Muscle of arm (tissue), 12 donors: ENCODE data around the gene TRPC1. TPM values are rescaled to one million over a fixed set of nuclear protein-coding genes. Genes with fewer than 3 reads are reported as not detected.
A peak's percentile ranks its signal among the peaks of the same experiment; 100 is the strongest.

Experiments used
- DNase-seq: peaks from one replicate; pipeline ENCODE4 v3.0.0-alpha.2; 2013
- polyA plus RNA-seq, 12 donors: library from polyadenylated mRNA; unstranded; fragments of 120-200 nt; gene quantifications; one replicate each; pipeline ENCODE4 v1.2.1, GENCODE V29; 2013; ENCODE audit not compliant: insufficient read length in 12 of 12

The TRPC1 gene
- polyA plus RNA-seq, 12 donors: 6.3 to 12.1 (median 9.1) TPM; not detected in 1

GRCh38 chr3:142828703-142829305, 105.0 kb downstream of the TRPC1 start:
- peak; percentile 59 for DNase-seq

GRCh38 chr3:142837526-142837925, 113.7 kb downstream of the TRPC1 start:
- no peak for DNase-seq

GRCh38 chr3:142839831-142840230, 116.0 kb downstream of the TRPC1 start:
- DNase-seq: no peak

GRCh38 chr3:142844339-142844977, 120.6 kb downstream of the TRPC1 start:
- no peak for DNase-seq

GRCh38 chr3:142846779-142847577, 123.1 kb downstream of the TRPC1 start:
- DNase-seq: no peak

GRCh38 chr3:142849148-142849547, 125.3 kb downstream of the TRPC1 start:
- no peak for DNase-seq

GRCh38 chr3:142850395-142851023, 126.7 kb downstream of the TRPC1 start:
- DNase-seq: no peak

GRCh38 chr3:142852009-142852408, 128.2 kb downstream of the TRPC1 start:
- no peak for DNase-seq

GRCh38 chr3:142853270-142854168, 129.7 kb downstream of the TRPC1 start:
- no peak for DNase-seq

GRCh38 chr3:142857056-142857455, 133.2 kb downstream of the TRPC1 start:
- no peak for DNase-seq

Other genes with a start within 250 kb of the TRPC1 start
- 10 to 100 TPM in 9 of 12 donors, 1 to 10 TPM in 2, not detected in 1; 7.3 to 20.5 (median 13.3) TPM for gene ATR, start 145.3 kb upstream of the TRPC1 start, polyA plus RNA-seq
- gene PLS1, start 127.6 kb upstream of the TRPC1 start, polyA plus RNA-seq: 10 to 100 TPM in 1 of 12 donors, 1 to 10 TPM in 1, under 1 TPM in 9, not detected in 1; 0.53 to 15.6 (median 0.75) TPM
- gene PCOLCE2, start 165.0 kb downstream of the TRPC1 start, polyA plus RNA-seq: 1 to 10 TPM in 9 of 12 donors, under 1 TPM in 1, not detected in 2; 0.82 to 4.7 (median 1.6) TPM
- under 1 TPM in 1 of 12 donors, not detected in 11; 0.27 TPM for gene PAQR9, start 239.6 kb downstream of the TRPC1 start, polyA plus RNA-seq